ENCODE data around the gene PDE11A.

PDE11A gene

GRCh38 chr2:177822941-177823340, 249.6 kb downstream of the PDE11A start:
- H3K9ac ChIP-seq (ENCODE audit: low read depth, low read length), result no peak overlapping the region
- no peak overlapping the region for H3K27ac ChIP-seq (ENCODE audit: low read length)
- H3K4me1 ChIP-seq (ENCODE audit: insufficient read depth, low read length), result no peaks in the 10 kb centered on the region
- no peak overlapping the region for H3K4me2 ChIP-seq (ENCODE audit: insufficient read depth, low read length)
- no peaks in the 10 kb centered on the region for H4K20me1 ChIP-seq (ENCODE audit: insufficient read depth, low read length)
- peaks cover 3% of the 10 kb centered on the region for H3K27me3 ChIP-seq (ENCODE audit: insufficient read depth, low read length, poor library complexity)
- no peaks in the 10 kb centered on the region for H3K79me2 ChIP-seq (ENCODE audit: insufficient read depth, low read length)
- ATAC-seq (ENCODE audit: insufficient read depth, low read depth), result no peak
- DNase-seq, result no peak
- no peak overlapping the region for H2AFZ ChIP-seq (ENCODE audit: low read depth, low read length)
- TF ChIP-seq EZH2 (IDR thresholded peaks at IDR 0.05; ENCODE audit: borderline replicate concordance, low read depth, low read length, severe bottlenecking), result no peak
- TF ChIP-seq, protein P1, sequence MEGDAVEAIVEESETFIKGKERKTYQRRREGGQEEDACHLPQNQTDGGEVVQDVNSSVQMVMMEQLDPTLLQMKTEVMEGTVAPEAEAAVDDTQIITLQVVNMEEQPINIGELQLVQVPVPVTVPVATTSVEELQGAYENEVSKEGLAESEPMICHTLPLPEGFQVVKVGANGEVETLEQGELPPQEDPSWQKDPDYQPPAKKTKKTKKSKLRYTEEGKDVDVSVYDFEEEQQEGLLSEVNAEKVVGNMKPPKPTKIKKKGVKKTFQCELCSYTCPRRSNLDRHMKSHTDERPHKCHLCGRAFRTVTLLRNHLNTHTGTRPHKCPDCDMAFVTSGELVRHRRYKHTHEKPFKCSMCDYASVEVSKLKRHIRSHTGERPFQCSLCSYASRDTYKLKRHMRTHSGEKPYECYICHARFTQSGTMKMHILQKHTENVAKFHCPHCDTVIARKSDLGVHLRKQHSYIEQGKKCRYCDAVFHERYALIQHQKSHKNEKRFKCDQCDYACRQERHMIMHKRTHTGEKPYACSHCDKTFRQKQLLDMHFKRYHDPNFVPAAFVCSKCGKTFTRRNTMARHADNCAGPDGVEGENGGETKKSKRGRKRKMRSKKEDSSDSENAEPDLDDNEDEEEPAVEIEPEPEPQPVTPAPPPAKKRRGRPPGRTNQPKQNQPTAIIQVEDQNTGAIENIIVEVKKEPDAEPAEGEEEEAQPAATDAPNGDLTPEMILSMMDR (IDR thresholded peaks at IDR 0.05; ENCODE audit: borderline replicate concordance, extremely low read depth, low read length, poor library complexity, severe bottlenecking), result no peak
- H3K9me3 ChIP-seq (ENCODE audit: insufficient read depth, low read length, severe bottlenecking), result no peaks in the 10 kb centered on the region
- no peak overlapping the region for H3K4me3 ChIP-seq (ENCODE audit: low read depth in 1 of 2, low read length in 2 of 2)
- H3K36me3 ChIP-seq (ENCODE audit: insufficient read depth, low read length), result no peaks in the 10 kb centered on the region

- Histone ChIP-seq H2AFZ (ENCODE audit: low read depth, low read length) (no peak overlapping the region), H4K20me1 (ENCODE audit: insufficient read depth, low read length) (no peaks in the 10 kb centered on the region), H3K4me2 (ENCODE audit: insufficient read depth, low read length) (no peak overlapping the region), H3K4me3 (ENCODE audit: low read depth in 1 of 2, low read length in 2 of 2) (no peak overlapping the region), H3K79me2 (ENCODE audit: insufficient read depth, low read length) (no peaks in the 10 kb centered on the region), H3K4me1 (ENCODE audit: insufficient read depth, low read length) (no peaks in the 10 kb centered on the region), H3K36me3 (ENCODE audit: insufficient read depth, low read length) (no peaks in the 10 kb centered on the region), H3K27ac (ENCODE audit: low read length) (no peak overlapping the region), H3K9ac (ENCODE audit: low read depth, low read length) (no peak overlapping the region), H3K9me3 (ENCODE audit: insufficient read depth, low read length, severe bottlenecking) (no peaks in the 10 kb centered on the region), H3K27me3 (ENCODE audit: insufficient read depth, low read length, poor library complexity) (peaks cover 13% of the 10 kb centered on the region)
- ATAC-seq (ENCODE audit: insufficient read depth, low read depth) (no peak), DNase-seq (no peak)
- no peak for TF ChIP-seq EZH2 (IDR thresholded peaks at IDR 0.05; ENCODE audit: borderline replicate concordance, low read depth, low read length, severe bottlenecking)
- TF ChIP-seq, protein P1 (IDR thresholded peaks at IDR 0.05; ENCODE audit: borderline replicate concordance, extremely low read depth, low read length, poor library complexity, severe bottlenecking), result no peak
Measured at GRCh38 chr2:177818412-177818811, 254.2 kb downstream of the PDE11A start.

DNA sequence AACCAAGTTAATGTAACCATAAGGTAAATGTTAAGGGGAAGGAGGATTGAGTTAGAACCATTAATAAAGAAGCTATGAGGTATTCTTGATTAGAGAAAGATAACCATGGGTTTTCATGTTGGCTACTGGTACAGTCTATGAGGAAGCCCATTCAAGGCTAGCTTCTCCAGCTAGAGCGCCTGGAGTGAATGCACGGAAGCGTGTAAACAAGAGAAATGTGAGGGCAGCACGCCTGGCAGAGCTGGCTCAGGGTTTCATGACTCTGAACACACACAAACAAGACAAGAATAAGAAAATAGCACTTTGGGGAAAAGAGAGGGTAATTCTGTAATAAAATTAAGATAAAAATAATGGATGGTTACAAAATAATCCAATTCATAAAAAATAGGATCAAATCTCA, 255.3 kb downstream of the PDE11A start:
- no peak for TF ChIP-seq EZH2 (IDR thresholded peaks at IDR 0.05; ENCODE audit: borderline replicate concordance, low read depth, low read length, severe bottlenecking)
- TF ChIP-seq, protein P1 (IDR thresholded peaks at IDR 0.05; ENCODE audit: borderline replicate concordance, extremely low read depth, low read length, poor library complexity, severe bottlenecking), result no peak
- H3K27ac ChIP-seq (ENCODE audit: low read length), result no peak overlapping the region

GRCh38 chr2:177816766-177817165, 255.8 kb downstream of the PDE11A start:
- Histone ChIP-seq H4K20me1 (ENCODE audit: insufficient read depth, low read length) (no peaks in the 10 kb centered on the region), H2AFZ (ENCODE audit: low read depth, low read length) (no peak overlapping the region), H3K79me2 (ENCODE audit: insufficient read depth, low read length) (no peaks in the 10 kb centered on the region), H3K36me3 (ENCODE audit: insufficient read depth, low read length) (no peaks in the 10 kb centered on the region), H3K27me3 (ENCODE audit: insufficient read depth, low read length, poor library complexity) (peaks cover 23% of the 10 kb centered on the region), H3K4me3 (ENCODE audit: low read depth in 1 of 2, low read length in 2 of 2) (no peak overlapping the region), H3K4me2 (ENCODE audit: insufficient read depth, low read length) (no peak overlapping the region), H3K9ac (ENCODE audit: low read depth, low read length) (no peak overlapping the region), H3K9me3 (ENCODE audit: insufficient read depth, low read length, severe bottlenecking) (no peaks in the 10 kb centered on the region), H3K4me1 (ENCODE audit: insufficient read depth, low read length) (no peaks in the 10 kb centered on the region), H3K27ac (ENCODE audit: low read length) (no peak overlapping the region)
- ATAC-seq (ENCODE audit: insufficient read depth, low read depth) (no peak), DNase-seq (no peak)
- TF ChIP-seq, protein P1 (IDR thresholded peaks at IDR 0.05; ENCODE audit: borderline replicate concordance, extremely low read depth, low read length, poor library complexity, severe bottlenecking), result no peak
- no peak for TF ChIP-seq EZH2 (IDR thresholded peaks at IDR 0.05; ENCODE audit: borderline replicate concordance, low read depth, low read length, severe bottlenecking)

More for the DNA sequence above, 255.3 kb downstream of the PDE11A start:
- no peak overlapping the region for H2AFZ ChIP-seq (ENCODE audit: low read depth, low read length)
- H3K79me2 ChIP-seq (ENCODE audit: insufficient read depth, low read length), result no peaks in the 10 kb centered on the region
- DNase-seq (no peak), ATAC-seq (ENCODE audit: insufficient read depth, low read depth) (no peak)
- no peak overlapping the region for H3K4me2 ChIP-seq (ENCODE audit: insufficient read depth, low read length)
- no peaks in the 10 kb centered on the region for H3K4me1 ChIP-seq (ENCODE audit: insufficient read depth, low read length)
- H3K9ac ChIP-seq (ENCODE audit: low read depth, low read length), result no peak overlapping the region
- H4K20me1 ChIP-seq (ENCODE audit: insufficient read depth, low read length), result no peaks in the 10 kb centered on the region
- no peaks in the 10 kb centered on the region for H3K36me3 ChIP-seq (ENCODE audit: insufficient read depth, low read length)
- peaks cover 21% of the 10 kb centered on the region for H3K27me3 ChIP-seq (ENCODE audit: insufficient read depth, low read length, poor library complexity)
- no peak overlapping the region for H3K4me3 ChIP-seq (ENCODE audit: low read depth in 1 of 2, low read length in 2 of 2)
- H3K9me3 ChIP-seq (ENCODE audit: insufficient read depth, low read length, severe bottlenecking), result no peaks in the 10 kb centered on the region

Measured in DND-41 (cell line).